CD4-positive, alpha-beta T cell treated with Interleukin-4 for 1 hour (primary cell): ENCODE measurements around the gene NFXL1.
A peak's percentile ranks its signal among the peaks of the same experiment; 100 is the strongest.

ENCODE experiments used
- DNase-seq, 2 donors: peaks; one replicate each; pipeline ENCODE4 v3.0.0-alpha.2; 2020 to 2022

Gene NFXL1

GRCh38 chr4:47882228-47882627 lies 32.2 kb downstream of the NFXL1 start:
- DNase-seq = no peak

GRCh38 chr4:47879458-47879857 lies 34.9 kb downstream of the NFXL1 start:
- DNase-seq = no peak

- DNase-seq = no peak
Observed at GRCh38 chr4:47876784-47877546, 37.4 kb downstream of the NFXL1 start.

- DNase-seq = no peak
Observed at GRCh38 chr4:47876310-47876709, 38.1 kb downstream of the NFXL1 start.

- DNase-seq = no peak
Observed at GRCh38 chr4:47873877-47874541, 40.4 kb downstream of the NFXL1 start.

- DNase-seq = no peak
Observed at GRCh38 chr4:47863486-47863885, 50.9 kb downstream of the NFXL1 start.

- no peak for DNase-seq
Observed at GRCh38 chr4:47862297-47862696, 52.1 kb downstream of the NFXL1 start.

- DNase-seq = no peak
Observed at GRCh38 chr4:47860305-47860704, 54.1 kb downstream of the NFXL1 start.

- DNase-seq = no peak
Observed at GRCh38 chr4:47858006-47858405, 56.4 kb downstream of the NFXL1 start.

- DNase-seq = no peak
Observed at GRCh38 chr4:47856713-47857112, 57.7 kb downstream of the NFXL1 start.

- no peak for DNase-seq
Observed at GRCh38 chr4:47855350-47855749, 59.0 kb downstream of the NFXL1 start.

- DNase-seq = no peak
Observed at GRCh38 chr4:47852136-47852535, 62.2 kb downstream of the NFXL1 start.

GRCh38 chr4:47849466-47849865 lies 64.9 kb downstream of the NFXL1 start:
- DNase-seq = no peak

GRCh38 chr4:47848041-47848440 lies 66.3 kb downstream of the NFXL1 start:
- no peak for DNase-seq

- no peak for DNase-seq
Observed at GRCh38 chr4:47842985-47843384, 71.4 kb downstream of the NFXL1 start.

- no peak for DNase-seq
Observed at GRCh38 chr4:47840291-47840690, 74.1 kb downstream of the NFXL1 start.

- peak; percentile 24 to 40 for DNase-seq
Observed at GRCh38 chr4:47839259-47839658, 75.1 kb downstream of the NFXL1 start.

- DNase-seq = no peak
Observed at GRCh38 chr4:47838445-47838844, 75.9 kb downstream of the NFXL1 start.

GRCh38 chr4:47837908-47838294 lies 76.5 kb downstream of the NFXL1 start, which contains the start of gene CORIN:
Gene CORIN, minus strand, starts transcription at chr4:47838067. Its CDS starts 118 bp downstream, at chr4:47837949.
- DNase-seq = no peak

GRCh38 chr4:47837094-47837907 lies 77.1 kb downstream of the NFXL1 start:
- DNase-seq = peak; percentile 28 to 39

GRCh38 chr4:47836641-47837093 lies 77.7 kb downstream of the NFXL1 start:
- peak; percentile 44 for DNase-seq

- DNase-seq = no peak
Observed at GRCh38 chr4:47835494-47835893, 78.9 kb downstream of the NFXL1 start.

- no peak for DNase-seq
Observed at GRCh38 chr4:47831026-47831679, 83.2 kb downstream of the NFXL1 start.
